SK-N-SH (cell line): ENCODE data around the gene ADAMTS15. TPM values are rescaled to one million over a fixed set of nuclear protein-coding genes. Genes with fewer than 3 reads are reported as not detected.

Experiments
- CTCF ChIA-PET: fragments of 300-600, 350-600 bp; formaldehyde crosslinking; extraction: SDS; loops from one replicate; lab custom pipeline; 2021; lab: Yijun Ruan, JAX
- POLR2A ChIA-PET: fragments of 350-600 bp; sonication (Branson Sonifier 250); formaldehyde crosslinking; extraction: SDS; loops from one replicate; lab custom pipeline; 2020; ENCODE audit warnings: antibody characterized with exemption, inconsistent platforms; lab: Yijun Ruan, JAX
- DNase-seq: peaks from one replicate; pipeline ENCODE4 v3.0.0; 2012
- H2AFZ ChIP-seq: fragments of 200-600 bp; sonication (generic); 2 replicates; pipeline ENCODE4 v1.8.1; 2016; ENCODE audit warnings: antibody characterized with exemption, mild to moderate bottlenecking, low read depth
- H3F3A ChIP-seq: fragments of 200-600 bp; sonication (generic); replicated peaks from 2 replicates; pipeline ENCODE3; 2016; ENCODE audit warnings: antibody characterized with exemption, mild to moderate bottlenecking; ENCODE audit not compliant: insufficient read depth
- H3K27ac ChIP-seq, 2 experiments: fragments of 200-500 bp in 1 of 2; fragments of 200-600 bp in 1 of 2; sonication (Bioruptor generic) in 1 of 2; sonication (generic), shearing (Covaris generic) in 1 of 2; 2 replicates each; pipeline versions ENCODE4 v1.5.1 to v1.6.1; 2014 to 2016; ENCODE audit warnings: low read depth in 2 of 2, inconsistent platforms in 1 of 2, low read length in 1 of 2, mild to moderate bottlenecking in 1 of 2, mixed read lengths in 1 of 2
- H3K27me3 ChIP-seq: fragments of 200-600 bp; sonication (generic), shearing (Covaris generic); 2 replicates; pipeline ENCODE4 v1.6.1; 2016; ENCODE audit warnings: mixed run types; ENCODE audit not compliant: insufficient read depth
- H3K36me3 ChIP-seq, 2 experiments: fragments of 200-500 bp in 1 of 2; fragments of 200-600 bp in 1 of 2; sonication (Bioruptor generic) in 1 of 2; sonication (generic) in 1 of 2; replicated peaks in 1 of 2; 2 replicates each; pipeline versions ENCODE3 to v1.5.1; 2014 to 2016; ENCODE audit warnings: low read length in 1 of 2, mild to moderate bottlenecking in 1 of 2; ENCODE audit not compliant: insufficient read depth in 2 of 2, control insufficient read depth in 1 of 2
- H3K4me1 ChIP-seq, 2 experiments: fragments of 200-500 bp in 1 of 2; fragments of 200-600 bp in 1 of 2; sonication (Bioruptor generic) in 1 of 2; sonication (generic), shearing (Covaris generic) in 1 of 2; 2 replicates each; pipeline versions ENCODE4 v1.5.1 to v1.6.1; 2014 to 2016; ENCODE audit warnings: low read depth in 1 of 2, low read length in 1 of 2, mixed run types in 1 of 2; ENCODE audit not compliant: insufficient read depth in 2 of 2, control insufficient read depth in 1 of 2
- H3K4me2 ChIP-seq: fragments of 200-600 bp; sonication (generic), shearing (Covaris generic); 2 replicates; pipeline ENCODE4 v1.6.1; 2017; ENCODE audit warnings: mixed run types
- H3K4me3 ChIP-seq, 2 experiments: fragments of 200-500 bp in 1 of 2; fragments of 200-600 bp in 1 of 2; sonication (Bioruptor generic) in 1 of 2; sonication (generic), shearing (Covaris generic) in 1 of 2; 2 replicates each; pipeline versions ENCODE4 v1.5.1 to v1.8.1; 2014 to 2016; ENCODE audit warnings: low read depth in 2 of 2, inconsistent platforms in 1 of 2, low read length in 1 of 2, mild to moderate bottlenecking in 1 of 2, mixed read lengths in 1 of 2, moderate library complexity in 1 of 2
- H3K79me2 ChIP-seq: fragments of 200-600 bp; sonication (generic); 2 replicates; pipeline ENCODE4 v1.8.1; 2017; ENCODE audit warnings: mild to moderate bottlenecking; ENCODE audit not compliant: insufficient read depth
- H3K9ac ChIP-seq: fragments of 200-600 bp; sonication (generic); 2 replicates; pipeline ENCODE4 v1.6.1; 2017; ENCODE audit warnings: mixed run types
- H3K9me2 ChIP-seq: fragments of 200-600 bp; sonication (generic); 2 replicates; pipeline ENCODE4 v1.6.1; 2017; ENCODE audit warnings: mixed run types
- H3K9me3 ChIP-seq: fragments of 200-600 bp; sonication (generic); 2 replicates; pipeline ENCODE4 v1.6.1; 2017; ENCODE audit warnings: mixed run types, mild to moderate bottlenecking, moderate library complexity
- H4K20me1 ChIP-seq: fragments of 200-600 bp; sonication (generic); 2 replicates; pipeline ENCODE4 v1.6.1; 2017; ENCODE audit warnings: mild to moderate bottlenecking, mixed run types; ENCODE audit not compliant: insufficient read depth
- EP300 ChIP-seq, 2 experiments: IDR thresholded peaks; 2 replicates each; pipeline versions ENCODE4 v1.4.0 to v1.6.1; 2012; ENCODE audit warnings: borderline replicate concordance in 1 of 2, low read depth in 1 of 2, low read length in 1 of 2
- FOSL2 ChIP-seq: IDR thresholded peaks from 2 replicates; pipeline ENCODE4 v1.4.0; 2012; ENCODE audit warnings: low read depth, mild to moderate bottlenecking, moderate library complexity, borderline replicate concordance
- FOXJ3 ChIP-seq: sonication (generic); formaldehyde crosslinking; IDR thresholded peaks from 2 replicates; pipeline ENCODE4 v1.5.1; 2020; ENCODE audit warnings: mild to moderate bottlenecking, missing genetic modification reagents
- GABPA ChIP-seq: IDR thresholded peaks from 2 replicates; pipeline ENCODE4 v1.4.0; 2012; ENCODE audit warnings: low read depth, mild to moderate bottlenecking
- GATA2 ChIP-seq: sonication (generic); formaldehyde crosslinking; IDR thresholded peaks from 2 replicates; pipeline ENCODE4 v1.5.0; 2020; ENCODE audit warnings: mild to moderate bottlenecking, missing genetic modification reagents
- MXI1 ChIP-seq: IDR thresholded peaks from 2 replicates; pipeline ENCODE4 v1.6.1; 2012; ENCODE audit warnings: mild to moderate bottlenecking, low read depth, low read length, improper control_type of control experiment
- NRF1 ChIP-seq: IDR thresholded peaks from 2 replicates; pipeline ENCODE4 v1.6.1; 2012; ENCODE audit warnings: low read depth, mild to moderate bottlenecking, low read length
- RCOR1 ChIP-seq: fragments of 150-350 bp; IDR thresholded peaks from 2 replicates; pipeline ENCODE4 v1.6.1; 2017; ENCODE audit warnings: antibody characterized with exemption, low read length
- RXRA ChIP-seq: IDR thresholded peaks from 2 replicates; pipeline ENCODE4 v1.4.0; 2012; ENCODE audit warnings: low read depth, mild to moderate bottlenecking, borderline replicate concordance
- TAF1 ChIP-seq: IDR thresholded peaks from 2 replicates; pipeline ENCODE4 v1.6.1; 2012; ENCODE audit warnings: low read depth, mild to moderate bottlenecking, low read length, moderate library complexity, borderline replicate concordance
- TEAD4 ChIP-seq: IDR thresholded peaks from 2 replicates; pipeline ENCODE4 v1.4.0; 2012; ENCODE audit warnings: mild to moderate bottlenecking, borderline replicate concordance; ENCODE audit not compliant: insufficient read depth
- YY1 ChIP-seq: IDR thresholded peaks from 2 replicates; pipeline ENCODE4 v1.4.0; 2012; ENCODE audit warnings: low read depth, mild to moderate bottlenecking
- WGBS: methylation state at CpG from one replicate; pipeline ENCODE4 v1.1.6; 2017; ENCODE audit warnings: low lambda C conversion rate; 5-methylcytosine and 5-hydroxymethylcytosine counted together
- polyA plus RNA-seq, 3 experiments: library from polyadenylated mRNA; depleted of rRNA; stranded (reverse); fragments of >200 nt; gene quantifications; 2 replicates each; pipeline ENCODE4 v1.2.3, GENCODE V29; 2012
- TF ChIP-seq, protein P1 (sequence below): IDR thresholded peaks from 2 replicates; pipeline ENCODE4 v1.6.1; 2012; ENCODE audit warnings: mild to moderate bottlenecking, low read depth, low read length, moderate library complexity
- TF ChIP-seq, protein P2 (sequence below): IDR thresholded peaks from 2 replicates; pipeline ENCODE4; 2012

Gene ADAMTS15
- polyA plus RNA-seq, 1 of the 3 experiments (the other 2 are of a cell fraction), result 1.1 TPM

DNA sequence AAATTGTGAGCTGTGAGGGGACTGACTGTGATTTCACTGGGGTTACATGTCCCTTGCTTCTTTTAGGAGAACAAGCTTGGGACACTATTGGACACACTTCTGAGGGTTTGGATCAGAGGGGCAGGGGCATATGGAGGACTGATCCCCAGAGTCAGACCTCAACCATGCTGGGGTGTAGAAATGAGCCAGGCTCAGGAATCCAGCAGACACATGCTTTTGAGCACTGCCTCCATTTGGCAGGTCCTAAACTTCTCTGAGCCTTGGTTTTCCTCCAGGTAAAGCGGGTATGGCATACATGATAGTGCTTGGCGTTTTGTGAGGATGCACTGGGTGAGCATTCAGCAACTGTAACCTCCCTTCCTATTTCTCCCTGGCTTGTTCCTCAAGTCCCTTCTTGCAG is 74.7 kb downstream of the ADAMTS15 start:
- H3K4me3 ChIP-seq, result no peak overlapping the region
- WGBS, result 80% methylated on average over 2 of the region's 2 CpGs
- H3K4me1 ChIP-seq, result peaks cover 6 to 16% of the 10 kb centered on the region in 2 experiments; a peak in 1 of 4 replicates
- POLR2A ChIA-PET, result no interaction called here
- H3K79me2 ChIP-seq, result no peaks in the 10 kb centered on the region
- H3K9ac ChIP-seq, result no peak overlapping the region
- H3K27me3 ChIP-seq, result no peaks in the 10 kb centered on the region
- 0 out of 2 replicates have a peak overlapping the region, but pooled peaks have one; percentile 63 for H2AFZ ChIP-seq
- H3K36me3 ChIP-seq, result no peaks in the 10 kb centered on the region
- TF ChIP-seq, protein P1, sequence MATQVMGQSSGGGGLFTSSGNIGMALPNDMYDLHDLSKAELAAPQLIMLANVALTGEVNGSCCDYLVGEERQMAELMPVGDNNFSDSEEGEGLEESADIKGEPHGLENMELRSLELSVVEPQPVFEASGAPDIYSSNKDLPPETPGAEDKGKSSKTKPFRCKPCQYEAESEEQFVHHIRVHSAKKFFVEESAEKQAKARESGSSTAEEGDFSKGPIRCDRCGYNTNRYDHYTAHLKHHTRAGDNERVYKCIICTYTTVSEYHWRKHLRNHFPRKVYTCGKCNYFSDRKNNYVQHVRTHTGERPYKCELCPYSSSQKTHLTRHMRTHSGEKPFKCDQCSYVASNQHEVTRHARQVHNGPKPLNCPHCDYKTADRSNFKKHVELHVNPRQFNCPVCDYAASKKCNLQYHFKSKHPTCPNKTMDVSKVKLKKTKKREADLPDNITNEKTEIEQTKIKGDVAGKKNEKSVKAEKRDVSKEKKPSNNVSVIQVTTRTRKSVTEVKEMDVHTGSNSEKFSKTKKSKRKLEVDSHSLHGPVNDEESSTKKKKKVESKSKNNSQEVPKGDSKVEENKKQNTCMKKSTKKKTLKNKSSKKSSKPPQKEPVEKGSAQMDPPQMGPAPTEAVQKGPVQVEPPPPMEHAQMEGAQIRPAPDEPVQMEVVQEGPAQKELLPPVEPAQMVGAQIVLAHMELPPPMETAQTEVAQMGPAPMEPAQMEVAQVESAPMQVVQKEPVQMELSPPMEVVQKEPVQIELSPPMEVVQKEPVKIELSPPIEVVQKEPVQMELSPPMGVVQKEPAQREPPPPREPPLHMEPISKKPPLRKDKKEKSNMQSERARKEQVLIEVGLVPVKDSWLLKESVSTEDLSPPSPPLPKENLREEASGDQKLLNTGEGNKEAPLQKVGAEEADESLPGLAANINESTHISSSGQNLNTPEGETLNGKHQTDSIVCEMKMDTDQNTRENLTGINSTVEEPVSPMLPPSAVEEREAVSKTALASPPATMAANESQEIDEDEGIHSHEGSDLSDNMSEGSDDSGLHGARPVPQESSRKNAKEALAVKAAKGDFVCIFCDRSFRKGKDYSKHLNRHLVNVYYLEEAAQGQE, result no peak
- no peak for TF ChIP-seq YY1
- no peak for TF ChIP-seq FOXJ3 (CRISPR knock-in tag)
- TF ChIP-seq TEAD4, result no peak
- TF ChIP-seq, protein P2, sequence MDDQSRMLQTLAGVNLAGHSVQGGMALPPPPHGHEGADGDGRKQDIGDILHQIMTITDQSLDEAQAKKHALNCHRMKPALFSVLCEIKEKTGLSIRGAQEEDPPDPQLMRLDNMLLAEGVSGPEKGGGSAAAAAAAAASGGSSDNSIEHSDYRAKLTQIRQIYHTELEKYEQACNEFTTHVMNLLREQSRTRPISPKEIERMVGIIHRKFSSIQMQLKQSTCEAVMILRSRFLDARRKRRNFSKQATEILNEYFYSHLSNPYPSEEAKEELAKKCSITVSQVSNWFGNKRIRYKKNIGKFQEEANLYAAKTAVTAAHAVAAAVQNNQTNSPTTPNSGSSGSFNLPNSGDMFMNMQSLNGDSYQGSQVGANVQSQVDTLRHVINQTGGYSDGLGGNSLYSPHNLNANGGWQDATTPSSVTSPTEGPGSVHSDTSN, result no peak
- no peak for TF ChIP-seq EP300 (IDR thresholded peaks at IDR 0.05; ENCODE audit: borderline replicate concordance in 1 of 2, low read depth in 1 of 2, low read length in 1 of 2)
- TF ChIP-seq NRF1, result no peak
- TF ChIP-seq MXI1, result no peak
- no peak for TF ChIP-seq RXRA
- no peak for TF ChIP-seq RCOR1
- TF ChIP-seq FOSL2, result no peak
- no peak for TF ChIP-seq GABPA
- no peak for TF ChIP-seq GATA2 (CRISPR knock-in tag)
- TF ChIP-seq TAF1, result no peak
- TF ChIP-seq, all 33 proteins: peak for 0
- H4K20me1 ChIP-seq, result no peaks in the 10 kb centered on the region
- CTCF ChIA-PET, result interaction anchor here (1.2 kb wide), 1 partner anchor 89 kb away, joined by 3 read pairs; no protein-coding TSS in a partner anchor
- peak overlapping the region in 1 of 2 experiments; percentile 62; a peak in 3 of 4 replicates for H3K27ac ChIP-seq
- H3K9me2 ChIP-seq, result no peaks in the 10 kb centered on the region
- no peak for DNase-seq
- H3K4me2 ChIP-seq, result peak overlapping the region; percentile 23; the same call in 1 of the 2 replicates
- H3K9me3 ChIP-seq, result no peaks in the 10 kb centered on the region
- no peaks in the 10 kb centered on the region for H3F3A ChIP-seq
